HG03565 (cell line): ENCODE results near the gene SENP8.
A peak's percentile ranks its signal among the peaks of the same experiment; 100 is the strongest.
"Not testable (repeated sequence)": the region's sequence is repeated elsewhere in the genome, so short reads cannot be mapped to it uniquely, and the experiment has no call there.

Experiments
- ATAC-seq: cut with Tn5 transposase; IDR thresholded peaks from one replicate; pipeline ENCODE4 v1.9.1; 2021; ENCODE audit warnings: mild to moderate bottlenecking, moderate library complexity; ENCODE audit not compliant: unreplicated experiment

SENP8 gene

GRCh38 chr15:72118017-72118978 is at the start of gene SENP8, which contains the start of gene MYO9A:
SENP8 (plus strand) TSS chr15:72118403; CDS start chr15:72139624, 21,221 bp downstream.
MYO9A (minus strand) TSS chr15:72118150; CDS start chr15:72046563, 71,587 bp downstream.
- peak; percentile 66 for ATAC-seq

GRCh38 chr15:72068856-72069255 is 49.3 kb upstream of the SENP8 start:
- no peak for ATAC-seq

- ATAC-seq, result no peak
Observed at GRCh38 chr15:72070817-72071447, 47.3 kb upstream of the SENP8 start.

- not testable (repeated sequence) for ATAC-seq
Observed at GRCh38 chr15:72071448-72071825, 46.8 kb upstream of the SENP8 start.

GRCh38 chr15:72074335-72075060 is 43.7 kb upstream of the SENP8 start:
- no peak for ATAC-seq

GRCh38 chr15:72077950-72078349 is 40.3 kb upstream of the SENP8 start:
- no peak for ATAC-seq

GRCh38 chr15:72078887-72079286 is 39.3 kb upstream of the SENP8 start:
- peak; percentile 78 for ATAC-seq

DNA sequence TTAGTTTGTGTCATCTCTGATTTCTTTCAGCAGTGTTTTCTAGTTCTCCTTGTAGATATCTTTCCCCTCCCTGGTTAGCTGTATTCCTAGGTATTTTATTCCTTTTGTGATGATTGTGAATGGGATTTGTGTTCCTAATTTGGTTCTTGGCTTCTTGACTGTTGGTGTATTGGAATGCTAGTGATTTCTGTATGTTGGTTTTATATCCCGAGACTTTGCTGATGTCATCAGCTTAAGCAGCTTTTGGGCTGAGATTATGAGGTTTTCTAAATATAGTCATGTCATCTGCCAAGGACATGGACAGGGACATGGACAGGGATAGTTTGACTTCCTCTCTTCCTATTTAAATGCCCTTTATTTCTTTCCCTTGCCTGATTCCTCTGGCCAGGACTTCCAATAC is 36.0 kb upstream of the SENP8 start:
- ATAC-seq, result no peak

GRCh38 chr15:72086010-72086697 is 32.0 kb upstream of the SENP8 start:
- no peak for ATAC-seq

- no peak for ATAC-seq
Observed at GRCh38 chr15:72086920-72087648, 31.1 kb upstream of the SENP8 start.

GRCh38 chr15:72092006-72092405 is 26.2 kb upstream of the SENP8 start:
- ATAC-seq, result no peak

GRCh38 chr15:72092691-72093090 is 25.5 kb upstream of the SENP8 start:
- no peak for ATAC-seq

DNA sequence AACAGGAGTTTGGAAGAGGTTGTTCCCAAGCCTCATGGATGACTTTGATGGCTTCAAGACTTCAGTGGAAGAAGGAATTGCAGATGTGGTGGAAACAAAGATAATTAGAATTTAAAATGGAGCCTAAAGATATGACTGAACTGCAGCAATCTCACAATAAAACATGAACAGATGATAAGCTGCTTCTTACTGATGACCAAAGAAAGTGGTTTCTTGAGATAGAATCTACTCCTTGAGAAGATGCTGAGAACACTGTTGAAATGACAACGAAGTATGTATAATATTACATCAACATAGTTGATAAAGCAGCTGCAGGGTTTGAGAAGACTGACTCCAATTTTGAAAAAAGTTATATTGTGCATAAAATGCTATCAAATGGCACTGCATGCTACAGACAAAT is 21.4 kb upstream of the SENP8 start:
- no peak for ATAC-seq

DNA sequence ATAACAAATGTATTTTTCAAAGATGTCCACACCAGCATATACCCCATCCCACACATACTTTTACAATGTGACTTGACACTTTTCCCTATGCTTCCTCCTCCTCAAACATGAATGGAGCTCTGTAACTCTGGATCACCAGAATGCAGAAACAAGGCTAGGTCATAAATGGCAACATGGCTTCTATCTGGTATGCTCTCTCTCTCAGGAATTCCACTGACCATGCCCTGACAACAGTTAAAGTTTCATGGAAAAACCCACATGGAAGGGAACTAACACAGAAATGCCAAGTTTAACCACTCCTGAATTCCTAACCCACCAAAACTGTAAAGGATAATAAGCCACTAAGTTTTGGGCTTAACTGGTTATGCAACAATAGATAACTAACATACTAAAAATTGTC is 20.2 kb upstream of the SENP8 start:
- ATAC-seq, result no peak

DNA sequence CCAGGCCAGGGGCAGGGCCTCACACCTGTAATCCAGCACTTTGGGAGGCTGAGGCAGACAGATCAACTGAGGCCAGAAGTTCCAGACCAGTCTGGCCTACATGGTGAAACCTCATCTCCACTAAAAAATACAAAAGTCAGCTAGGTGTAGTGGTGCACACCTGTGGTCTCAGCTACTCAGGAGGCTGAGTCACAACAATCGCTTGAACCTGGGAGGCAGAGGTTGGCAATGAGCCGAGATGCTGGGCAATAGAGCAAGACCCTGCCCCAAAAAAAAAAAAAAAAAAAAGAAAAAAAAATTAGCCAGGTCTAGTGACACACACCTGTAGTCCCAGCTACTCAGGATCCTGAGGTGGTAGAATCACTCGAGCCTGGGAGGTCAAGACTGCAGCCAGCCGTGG is 19.0 kb upstream of the SENP8 start:
- no peak for ATAC-seq

DNA sequence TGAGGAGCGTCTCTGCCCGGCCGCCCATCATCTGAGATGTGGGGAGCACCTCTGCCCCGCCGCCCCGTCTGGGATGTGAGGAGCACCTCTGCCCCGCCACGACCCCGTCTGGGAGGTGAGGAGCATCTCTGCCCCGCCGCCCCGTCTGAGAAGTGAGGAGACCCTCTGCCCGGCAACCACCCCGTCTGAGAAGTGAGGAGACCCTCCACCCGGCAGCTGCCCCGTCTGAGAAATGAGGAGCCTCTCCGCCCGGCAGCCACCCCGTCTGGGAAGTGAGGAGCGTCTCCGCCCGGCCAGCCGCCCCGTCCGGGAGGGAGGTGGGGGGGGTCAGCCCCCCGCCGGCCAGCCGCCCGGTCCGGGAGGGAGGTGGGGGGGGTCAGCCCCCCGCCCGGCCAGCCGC is 17.7 kb upstream of the SENP8 start:
- ATAC-seq, result not testable (repeated sequence)

DNA sequence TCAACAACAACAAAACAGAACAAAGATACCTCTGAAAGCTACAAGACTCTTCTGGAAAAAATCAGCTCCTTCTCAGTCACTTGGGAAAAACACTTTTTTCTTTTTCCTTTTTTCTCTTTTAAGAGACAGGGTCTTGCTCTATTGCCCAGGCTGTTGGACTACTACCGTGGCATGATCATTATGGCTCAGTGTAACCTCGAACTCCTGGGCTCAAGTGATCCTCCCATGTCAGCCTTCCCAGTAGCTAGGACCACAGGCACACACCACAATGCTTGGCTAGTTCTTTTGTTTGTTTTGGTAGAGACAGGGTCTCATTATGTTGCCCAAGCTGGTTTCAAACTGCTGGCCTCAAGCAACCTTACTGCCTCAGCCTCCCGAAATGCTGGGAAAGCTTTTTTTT is 13.1 kb upstream of the SENP8 start:
- ATAC-seq, result no peak

DNA sequence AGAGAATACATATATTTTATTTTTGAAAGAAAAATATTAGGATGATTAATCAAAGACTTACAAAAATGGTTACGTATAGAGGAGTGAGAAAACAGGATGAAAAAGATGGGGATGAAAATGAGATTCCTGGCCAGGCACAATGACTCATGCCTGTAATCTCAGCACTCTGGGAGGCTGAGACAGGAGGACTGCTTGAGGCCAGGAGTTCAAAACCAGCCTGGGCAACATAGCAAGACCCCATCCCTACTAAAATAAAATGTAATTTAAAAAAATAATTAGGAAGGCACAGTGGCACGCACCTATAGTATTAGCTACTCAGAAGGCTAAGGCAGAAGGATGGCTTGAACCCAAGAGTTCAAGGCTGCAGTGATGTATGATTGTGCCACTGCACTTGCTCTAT is 12.1 kb upstream of the SENP8 start:
- ATAC-seq, result no peak

DNA sequence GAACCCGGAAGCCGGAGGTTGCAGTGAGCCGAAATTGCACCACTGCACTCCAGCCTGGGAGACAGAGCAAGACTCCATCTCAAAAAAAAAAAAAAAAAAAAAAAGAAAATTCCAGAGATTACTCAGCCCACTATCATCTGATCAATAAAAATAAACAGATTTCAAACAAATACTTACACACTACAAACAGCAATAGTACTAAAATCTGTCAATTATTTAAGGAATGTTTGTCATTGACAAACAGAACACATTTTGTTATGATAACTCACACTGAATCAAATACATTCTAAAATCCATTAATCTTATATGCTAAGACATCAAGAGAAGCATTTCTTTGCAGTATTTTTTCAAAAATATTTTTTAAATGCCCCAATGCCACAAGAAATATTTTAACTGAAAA is 7.8 kb upstream of the SENP8 start:
- ATAC-seq, result no peak

DNA sequence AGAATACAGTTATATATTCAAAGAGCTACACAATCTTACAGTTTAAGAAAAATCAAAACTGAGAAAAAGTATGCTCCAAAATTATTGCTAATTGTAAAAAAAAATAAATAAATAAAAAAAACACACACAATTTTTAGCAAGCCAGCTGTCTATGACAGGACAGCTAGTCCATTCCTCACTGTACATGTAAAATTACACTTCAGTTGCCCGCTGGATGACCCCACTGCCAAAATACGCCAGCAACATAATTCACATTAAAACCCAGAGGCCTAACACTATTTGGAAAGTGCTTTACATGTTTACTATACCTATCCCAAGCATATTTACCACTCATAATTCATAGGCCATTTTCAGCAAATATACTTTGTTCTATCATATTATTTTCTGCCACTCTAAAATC is 6.1 kb upstream of the SENP8 start:
- no peak for ATAC-seq
